Fibroblast of lung (primary cell): ENCODE measurements around the gene WIPF1. TPM values are rescaled to one million over a fixed set of nuclear protein-coding genes. Genes with fewer than 3 reads are reported as not detected.
A peak's percentile ranks its signal among the peaks of the same experiment; 100 is the strongest.

ENCODE experiments used
- DNase-seq, 2 donors: peaks; one replicate each; pipeline versions ENCODE4 v3.0.0 to v3.0.0-alpha.2; 2010; ENCODE audit warnings: low read depth in 2 of 2
- H2AFZ ChIP-seq: 2 replicates; pipeline ENCODE4 v1.5.1; 2012; ENCODE audit warnings: low read length, control low read depth, inconsistent platforms
- H3K27ac ChIP-seq: 2 replicates; pipeline ENCODE4 v1.5.1; 2011; ENCODE audit warnings: low read length, control low read depth; ENCODE audit not compliant: insufficient read depth
- H3K27me3 ChIP-seq: 2 replicates; pipeline ENCODE4 v1.5.1; 2011; ENCODE audit warnings: mild to moderate bottlenecking, low read length; ENCODE audit not compliant: control insufficient read depth, insufficient read depth
- H3K36me3 ChIP-seq: 2 replicates; pipeline ENCODE4 v1.5.1; 2011; ENCODE audit warnings: low read length; ENCODE audit not compliant: control insufficient read depth, insufficient read depth
- H3K4me1 ChIP-seq: 2 replicates; pipeline ENCODE4 v1.5.1; 2011; ENCODE audit warnings: low read length; ENCODE audit not compliant: control insufficient read depth, insufficient read depth; ENCODE audit errors: extremely low read depth
- H3K4me2 ChIP-seq: 2 replicates; pipeline ENCODE4 v1.5.1; 2011; ENCODE audit warnings: low read length, control low read depth; ENCODE audit not compliant: insufficient read depth; ENCODE audit errors: extremely low read depth
- H3K4me3 ChIP-seq, 4 experiments: fragments of 200-600 bp in 1 of 4; sonication (generic) in 1 of 4; replicated peaks in 1 of 4; 2 replicates each; pipeline ENCODE4 v1.5.1; 2011 to 2016; ENCODE audit warnings: low read length in 4 of 4, low read depth in 3 of 4, mild to moderate bottlenecking in 3 of 4, control low read depth in 2 of 4, inconsistent platforms in 1 of 4, mixed read lengths in 1 of 4; ENCODE audit not compliant: insufficient read depth in 1 of 4; ENCODE audit errors: control extremely low read depth in 1 of 4
- H3K79me2 ChIP-seq: 2 replicates; pipeline ENCODE4 v1.5.1; 2012; ENCODE audit warnings: mild to moderate bottlenecking, low read length, inconsistent platforms; ENCODE audit not compliant: control insufficient read depth, insufficient read depth
- H3K9ac ChIP-seq: 2 replicates; pipeline ENCODE4 v1.5.1; 2011; ENCODE audit warnings: mild to moderate bottlenecking, low read length, control low read depth; ENCODE audit not compliant: insufficient read depth
- H3K9me3 ChIP-seq: 2 replicates; pipeline ENCODE4 v1.5.1; 2012; ENCODE audit warnings: low read depth, low read length; ENCODE audit not compliant: control insufficient read depth, insufficient read depth
- H4K20me1 ChIP-seq: 2 replicates; pipeline ENCODE4 v1.5.1; 2011; ENCODE audit warnings: low read length; ENCODE audit not compliant: control insufficient read depth, insufficient read depth; ENCODE audit errors: extremely low read depth
- EZH2 ChIP-seq: IDR thresholded peaks from 2 replicates; pipeline ENCODE4 v1.5.1; 2012; ENCODE audit warnings: low read length, control low read depth, mild to moderate bottlenecking; ENCODE audit errors: missing control alignments
- polyA plus RNA-seq, 2 donors: library from polyadenylated mRNA; depleted of rRNA in 1 of 2; stranded (reverse) in 1 of 2; unstranded in 1 of 2; fragments of >200 nt; gene quantifications; 2 replicates each; pipeline ENCODE4 v1.2.1, GENCODE V29; 2011 to 2012; ENCODE audit warnings: missing spikeins in 1 of 2
- total RNA-seq: library from RNA; depleted of rRNA; stranded (reverse); fragments of >200 nt; gene quantifications from 2 replicates; pipeline ENCODE4 v1.2.1, GENCODE V29; 2014
- TF ChIP-seq, protein P1 (sequence below), 2 donors: IDR thresholded peaks in 1 of 2; conservative IDR thresholded peaks in 1 of 2; 1 replicate in 1 of 2; 2 replicates in 1 of 2; pipeline ENCODE4 v1.5.1; 2011 to 2012; ENCODE audit warnings: low read length in 2 of 2, control low read depth in 1 of 2, inconsistent platforms in 1 of 2, low read depth in 1 of 2, mild to moderate bottlenecking in 1 of 2

Gene WIPF1
- total and polyA plus RNA-seq, 2 donors (not counting 1 experiment from before 2014, with no cell fraction given), result 10.7 to 23.6 TPM

DNA sequence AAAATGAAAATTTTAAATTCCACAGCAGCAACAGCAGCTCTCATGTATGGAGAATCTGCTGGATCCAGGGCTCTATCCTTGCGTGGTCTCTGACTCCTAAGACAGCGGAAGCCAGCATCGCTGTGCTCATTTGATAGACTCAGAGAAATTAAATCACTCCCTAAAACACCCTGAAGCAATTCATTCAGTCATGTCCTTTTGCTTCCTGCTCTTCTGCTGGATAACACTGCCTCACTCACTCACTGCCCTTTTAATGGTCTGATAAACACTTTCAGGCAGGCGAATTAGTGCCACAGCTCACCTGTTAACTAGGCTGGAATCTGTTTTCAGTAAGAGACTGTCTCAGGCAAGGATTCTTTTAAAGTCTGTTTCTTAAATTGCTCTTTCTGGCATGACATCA is 10.0 kb downstream of the WIPF1 start:
- no peaks in the 10 kb centered on the region for H3K27me3 ChIP-seq
- no peak for TF ChIP-seq EZH2
- TF ChIP-seq, protein P1, sequence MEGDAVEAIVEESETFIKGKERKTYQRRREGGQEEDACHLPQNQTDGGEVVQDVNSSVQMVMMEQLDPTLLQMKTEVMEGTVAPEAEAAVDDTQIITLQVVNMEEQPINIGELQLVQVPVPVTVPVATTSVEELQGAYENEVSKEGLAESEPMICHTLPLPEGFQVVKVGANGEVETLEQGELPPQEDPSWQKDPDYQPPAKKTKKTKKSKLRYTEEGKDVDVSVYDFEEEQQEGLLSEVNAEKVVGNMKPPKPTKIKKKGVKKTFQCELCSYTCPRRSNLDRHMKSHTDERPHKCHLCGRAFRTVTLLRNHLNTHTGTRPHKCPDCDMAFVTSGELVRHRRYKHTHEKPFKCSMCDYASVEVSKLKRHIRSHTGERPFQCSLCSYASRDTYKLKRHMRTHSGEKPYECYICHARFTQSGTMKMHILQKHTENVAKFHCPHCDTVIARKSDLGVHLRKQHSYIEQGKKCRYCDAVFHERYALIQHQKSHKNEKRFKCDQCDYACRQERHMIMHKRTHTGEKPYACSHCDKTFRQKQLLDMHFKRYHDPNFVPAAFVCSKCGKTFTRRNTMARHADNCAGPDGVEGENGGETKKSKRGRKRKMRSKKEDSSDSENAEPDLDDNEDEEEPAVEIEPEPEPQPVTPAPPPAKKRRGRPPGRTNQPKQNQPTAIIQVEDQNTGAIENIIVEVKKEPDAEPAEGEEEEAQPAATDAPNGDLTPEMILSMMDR (conservative IDR thresholded peaks at IDR 0.05 in 1 of 2, IDR thresholded peaks at IDR 0.05 in 1 of 2; ENCODE audit: low read depth in 1 of 2, low read length in 2 of 2), result no peak
- no peak overlapping the region for H3K4me3 ChIP-seq
- DNase-seq, result no peak
- no peak overlapping the region for H3K4me2 ChIP-seq
- no peaks in the 10 kb centered on the region for H3K79me2 ChIP-seq
- H3K27ac ChIP-seq, result no peak overlapping the region
- H3K36me3 ChIP-seq, result no peaks in the 10 kb centered on the region
- H3K9me3 ChIP-seq, result no peaks in the 10 kb centered on the region
- no peak overlapping the region for H3K9ac ChIP-seq
- H3K4me1 ChIP-seq, result peaks cover 6% of the 10 kb centered on the region
- no peak overlapping the region for H2AFZ ChIP-seq
- H4K20me1 ChIP-seq, result no peaks in the 10 kb centered on the region

DNA sequence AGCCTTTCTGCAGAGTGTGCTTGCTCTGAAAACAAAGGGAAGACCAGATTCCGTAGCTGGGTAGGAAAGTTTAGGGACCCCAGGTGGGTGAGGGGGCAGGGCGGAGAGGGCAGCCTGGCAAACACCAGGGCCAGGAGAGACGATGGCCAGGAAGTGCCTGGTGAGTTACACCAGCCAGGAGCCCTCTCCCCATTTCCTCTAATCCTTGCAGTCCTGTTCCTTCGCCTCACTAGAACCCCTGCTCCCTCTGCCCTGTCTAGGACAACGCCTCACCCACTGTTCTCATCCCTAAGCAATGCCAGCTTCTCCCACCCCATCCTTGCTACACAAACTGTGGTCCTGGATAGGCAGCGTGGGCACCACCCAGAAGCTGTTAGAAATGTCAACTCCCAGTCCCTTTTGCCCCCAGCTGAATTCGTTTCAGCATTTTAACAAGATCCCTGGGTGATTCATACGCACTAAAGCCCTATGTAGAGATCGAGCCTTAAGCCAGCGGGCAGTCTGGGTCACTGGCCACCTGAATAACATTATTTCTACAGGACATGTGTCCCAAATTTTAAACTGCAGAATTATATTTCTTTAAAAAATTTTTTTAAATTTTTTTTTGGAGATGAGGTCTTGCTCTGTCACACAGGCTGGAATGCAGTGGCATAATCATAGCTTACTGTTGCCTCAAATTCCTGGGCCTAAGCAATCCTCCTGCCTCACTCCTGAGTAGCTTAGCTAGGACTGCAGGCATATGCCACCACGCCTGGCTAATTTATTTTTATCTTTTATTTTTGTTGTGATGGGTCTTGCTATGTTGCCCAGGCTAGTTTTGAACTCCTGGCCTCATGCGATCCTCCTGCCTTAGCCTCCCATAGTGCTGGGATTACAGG is 10.9 kb downstream of the WIPF1 start:
- Histone ChIP-seq H3K27me3 (no peaks in the 10 kb centered on the region), H3K4me1 (peaks cover 3% of the 10 kb centered on the region), H3K9me3 (no peaks in the 10 kb centered on the region), H3K9ac (no peak overlapping the region), H3K27ac (no peak overlapping the region), H3K36me3 (no peaks in the 10 kb centered on the region), H4K20me1 (no peaks in the 10 kb centered on the region), H3K79me2 (no peaks in the 10 kb centered on the region), H2AFZ (no peak overlapping the region), H3K4me2 (no peak overlapping the region), H3K4me3 (no peak overlapping the region)
- peak in 1 of 2 donors; percentile 39 for DNase-seq
- no peak for TF ChIP-seq EZH2
- TF ChIP-seq, protein P1 (conservative IDR thresholded peaks at IDR 0.05 in 1 of 2, IDR thresholded peaks at IDR 0.05 in 1 of 2; ENCODE audit: low read depth in 1 of 2, low read length in 2 of 2), result no peak

- no peak overlapping the region for H3K4me3 ChIP-seq
- H3K27me3 ChIP-seq, result no peaks in the 10 kb centered on the region
- TF ChIP-seq EZH2, result no peak
- TF ChIP-seq, protein P1 (conservative IDR thresholded peaks at IDR 0.05 in 1 of 2, IDR thresholded peaks at IDR 0.05 in 1 of 2; ENCODE audit: low read depth in 1 of 2, low read length in 2 of 2), result no peak
- no peaks in the 10 kb centered on the region for H3K79me2 ChIP-seq
- H3K4me1 ChIP-seq, result no peaks in the 10 kb centered on the region
- H4K20me1 ChIP-seq, result no peaks in the 10 kb centered on the region
- H3K4me2 ChIP-seq, result no peak overlapping the region
- DNase-seq, result no peak
- H2AFZ ChIP-seq, result no peak overlapping the region
- H3K36me3 ChIP-seq, result no peaks in the 10 kb centered on the region
- no peak overlapping the region for H3K27ac ChIP-seq
- H3K9ac ChIP-seq, result no peak overlapping the region
- no peaks in the 10 kb centered on the region for H3K9me3 ChIP-seq
Observed at GRCh38 chr2:174585657-174586252, 11.8 kb downstream of the WIPF1 start.
